Measurements from ENCODE around the gene REV3L. TPM values are rescaled to one million over a fixed set of nuclear protein-coding genes. Genes with fewer than 3 reads are reported as not detected.

REV3L gene
- total and polyA plus RNA-seq, 2 donors (not counting 1 experiment from before 2014, with no cell fraction given): 4.7 to 37.9 TPM

DNA sequence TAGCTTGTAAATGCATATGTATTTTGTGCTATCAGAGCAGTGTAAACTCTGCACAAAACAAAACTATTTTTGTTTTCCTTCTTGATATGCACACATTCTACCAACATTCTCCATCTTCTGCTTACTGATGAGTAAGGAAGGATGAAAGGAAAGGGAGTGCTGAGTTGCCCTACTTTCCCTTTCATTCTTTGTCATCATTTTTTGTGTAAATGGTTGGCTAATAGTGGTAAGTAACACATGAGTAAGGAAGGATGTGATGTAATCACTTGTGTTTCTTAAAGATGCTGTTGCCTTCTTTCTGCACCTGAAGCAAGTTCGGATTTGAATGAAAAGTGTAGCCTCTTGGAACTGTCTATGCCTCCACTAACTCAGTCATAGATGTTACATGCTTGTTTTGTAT is 4.6 kb upstream of the REV3L start:
- DNase-seq: peak; percentile 59
- H3K4me1 Mint-ChIP-seq: peaks cover 31% of the 10 kb centered on the region

DNA sequence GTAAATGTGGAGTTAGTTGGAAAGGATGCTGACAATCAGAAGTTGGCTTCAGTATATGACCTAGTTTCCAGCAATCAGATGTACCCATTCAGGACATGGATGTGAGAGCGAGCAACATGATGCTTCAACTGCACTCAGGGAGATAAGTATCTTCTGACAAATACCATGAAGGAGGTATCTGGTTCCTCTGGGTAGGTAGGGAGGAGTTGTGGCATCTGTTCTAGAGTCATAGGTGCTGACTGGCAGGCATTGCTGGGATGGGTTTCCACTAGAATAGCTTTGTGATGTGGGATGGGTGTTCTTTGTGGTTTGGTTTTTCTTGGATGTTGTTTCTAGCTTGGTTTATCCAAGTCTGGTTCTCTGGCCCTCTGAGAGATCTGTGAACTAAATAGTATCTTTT is 3.9 kb upstream of the REV3L start:
- DNase-seq (no peak), ATAC-seq (ENCODE audit: low read depth) (no peak)
- H2AFZ ChIP-seq (ENCODE audit: insufficient read depth, low read depth, low read length, poor library complexity, severe bottlenecking): no peak overlapping the region
- ChIA-PET CTCF (interaction anchor here (1.1 to 1.5 kb wide), 2 partner anchors 9 to 228 kb away, joined by 3 to 7 read pairs; a partner anchor contains a TSS), POLR2A (interaction anchor here (1.6 kb wide), 1 partner anchor 89 kb away, joined by 3 read pairs; no protein-coding TSS in a partner anchor)
- WGBS (ENCODE audit: insufficient coverage): 100% methylated on average over 1 of the region's 1 CpG
- Mint-ChIP-seq H3K9me3 (ENCODE audit: insufficient read depth) (no peaks in the 10 kb centered on the region), H3K4me1 (peaks cover 33% of the 10 kb centered on the region), H3K4me3 (no peak overlapping the region), H3K27ac (peak overlapping the region; percentile 46), H3K27me3 (no peaks in the 10 kb centered on the region)
- TF ChIP-seq, protein P1, sequence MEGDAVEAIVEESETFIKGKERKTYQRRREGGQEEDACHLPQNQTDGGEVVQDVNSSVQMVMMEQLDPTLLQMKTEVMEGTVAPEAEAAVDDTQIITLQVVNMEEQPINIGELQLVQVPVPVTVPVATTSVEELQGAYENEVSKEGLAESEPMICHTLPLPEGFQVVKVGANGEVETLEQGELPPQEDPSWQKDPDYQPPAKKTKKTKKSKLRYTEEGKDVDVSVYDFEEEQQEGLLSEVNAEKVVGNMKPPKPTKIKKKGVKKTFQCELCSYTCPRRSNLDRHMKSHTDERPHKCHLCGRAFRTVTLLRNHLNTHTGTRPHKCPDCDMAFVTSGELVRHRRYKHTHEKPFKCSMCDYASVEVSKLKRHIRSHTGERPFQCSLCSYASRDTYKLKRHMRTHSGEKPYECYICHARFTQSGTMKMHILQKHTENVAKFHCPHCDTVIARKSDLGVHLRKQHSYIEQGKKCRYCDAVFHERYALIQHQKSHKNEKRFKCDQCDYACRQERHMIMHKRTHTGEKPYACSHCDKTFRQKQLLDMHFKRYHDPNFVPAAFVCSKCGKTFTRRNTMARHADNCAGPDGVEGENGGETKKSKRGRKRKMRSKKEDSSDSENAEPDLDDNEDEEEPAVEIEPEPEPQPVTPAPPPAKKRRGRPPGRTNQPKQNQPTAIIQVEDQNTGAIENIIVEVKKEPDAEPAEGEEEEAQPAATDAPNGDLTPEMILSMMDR (IDR thresholded peaks at IDR 0.05): no peak
- TF ChIP-seq EZH2 (IDR thresholded peaks at IDR 0.05; ENCODE audit: borderline replicate concordance, insufficient read depth, low read depth, low read length, poor library complexity, severe bottlenecking): no peak
- peaks cover 6 to 9% of the 10 kb centered on the region in 2 donors for H3K4me1 ChIP-seq (ENCODE audit: control insufficient read depth in 2 of 2, insufficient read depth in 2 of 2, low read length in 2 of 2)
- peaks cover 62% of the 10 kb centered on the region for H3K79me2 ChIP-seq (ENCODE audit: control insufficient read depth, insufficient read depth, low read length)
- no peak overlapping the region for H3K9ac ChIP-seq (ENCODE audit: low read length)
- no peaks in the 10 kb centered on the region for H4K20me1 ChIP-seq (ENCODE audit: control insufficient read depth, insufficient read depth, low read length, poor library complexity, severe bottlenecking)
- no peaks in the 10 kb centered on the region for H3K27me3 ChIP-seq (replicated peaks in 1 of 4; ENCODE audit: control extremely low read depth in 1 of 4, control insufficient read depth in 3 of 4, insufficient read depth in 4 of 4, low read length in 3 of 4)
- H3K4me2 ChIP-seq (replicated peaks; ENCODE audit: low read depth, low read length, poor library complexity, severe bottlenecking): no peak overlapping the region
- H3K4me3 ChIP-seq (ENCODE audit: control extremely low read depth in 1 of 5, extremely low read depth in 1 of 5, insufficient read depth in 1 of 5, low read depth in 2 of 5, low read length in 4 of 5): no peak overlapping the region
- intact Hi-C loops (cut with micrococcal nuclease): loop anchor here (10.0 kb wide), 1 partner anchor 1302 kb away; the partner anchor contains the start of gene CDC40
- no peak overlapping the region for H3K27ac ChIP-seq (ENCODE audit: low read length in 2 of 2)
- H3K36me3 ChIP-seq (replicated peaks in 1 of 2; ENCODE audit: control extremely low read depth in 1 of 2, control insufficient read depth in 1 of 2, extremely low read depth in 1 of 2, insufficient read depth in 2 of 2, low read length in 1 of 2): no peaks in the 10 kb centered on the region
- no peaks in the 10 kb centered on the region for H3K9me3 ChIP-seq (ENCODE audit: control extremely low read depth in 1 of 3, control insufficient read depth in 2 of 3, insufficient read depth in 1 of 3, low read length in 2 of 3)

More for the DNA sequence above, 4.6 kb upstream of the REV3L start:
- peaks cover 6 to 9% of the 10 kb centered on the region in 2 donors for H3K4me1 ChIP-seq (ENCODE audit: control insufficient read depth in 2 of 2, insufficient read depth in 2 of 2, low read length in 2 of 2)
- peaks cover 65% of the 10 kb centered on the region for H3K79me2 ChIP-seq (ENCODE audit: control insufficient read depth, insufficient read depth, low read length)
- no peaks in the 10 kb centered on the region for H4K20me1 ChIP-seq (ENCODE audit: control insufficient read depth, insufficient read depth, low read length, poor library complexity, severe bottlenecking)
- no peak for ATAC-seq (ENCODE audit: low read depth)
- no peaks in the 10 kb centered on the region for H3K27me3 Mint-ChIP-seq
- H3K9ac ChIP-seq (ENCODE audit: low read length): no peak overlapping the region
- H3K4me3 ChIP-seq (ENCODE audit: control extremely low read depth in 1 of 5, extremely low read depth in 1 of 5, insufficient read depth in 1 of 5, low read depth in 2 of 5, low read length in 4 of 5): no peak overlapping the region
- no peaks in the 10 kb centered on the region for H3K9me3 Mint-ChIP-seq (ENCODE audit: insufficient read depth)
- WGBS (ENCODE audit: insufficient coverage): no CpG with 5 or more reads among the region's 1 CpG
- H3K4me2 ChIP-seq (replicated peaks; ENCODE audit: low read depth, low read length, poor library complexity, severe bottlenecking): no peak overlapping the region
- ChIA-PET POLR2A (interaction anchor here (1.6 kb wide), 1 partner anchor 88 kb away, joined by 3 read pairs; no protein-coding TSS in a partner anchor), CTCF (interaction anchor here (1.1 to 1.5 kb wide), 2 partner anchors 10 to 228 kb away, joined by 3 to 7 read pairs; a partner anchor contains a TSS)
- H3K27ac Mint-ChIP-seq: peak overlapping the region; percentile 57
- H3K36me3 ChIP-seq (replicated peaks in 1 of 2; ENCODE audit: control extremely low read depth in 1 of 2, control insufficient read depth in 1 of 2, extremely low read depth in 1 of 2, insufficient read depth in 2 of 2, low read length in 1 of 2): no peaks in the 10 kb centered on the region
- peak overlapping the region in 1 of 2 donors; percentile 17 for H3K27ac ChIP-seq (ENCODE audit: low read length in 2 of 2)
- H3K9me3 ChIP-seq (ENCODE audit: control extremely low read depth in 1 of 3, control insufficient read depth in 2 of 3, insufficient read depth in 1 of 3, low read length in 2 of 3): no peaks in the 10 kb centered on the region
- no peak overlapping the region for H3K4me3 Mint-ChIP-seq
- H3K27me3 ChIP-seq (replicated peaks in 1 of 4; ENCODE audit: control extremely low read depth in 1 of 4, control insufficient read depth in 3 of 4, insufficient read depth in 4 of 4, low read length in 3 of 4): no peaks in the 10 kb centered on the region
- no peak overlapping the region for H2AFZ ChIP-seq (ENCODE audit: insufficient read depth, low read depth, low read length, poor library complexity, severe bottlenecking)
- intact Hi-C loops (cut with micrococcal nuclease): loop anchor here (10.0 kb wide), 1 partner anchor 1303 kb away; the partner anchor contains the start of gene CDC40
- no peak for TF ChIP-seq EZH2 (IDR thresholded peaks at IDR 0.05; ENCODE audit: borderline replicate concordance, insufficient read depth, low read depth, low read length, poor library complexity, severe bottlenecking)
- TF ChIP-seq, protein P1 (IDR thresholded peaks at IDR 0.05): no peak
